Liver (tissue), 9 donors: ENCODE data around the gene NPS. TPM values are rescaled to one million over a fixed set of nuclear protein-coding genes. Genes with fewer than 3 reads are reported as not detected.

Experiments
- DNase-seq: peaks from one replicate; pipeline ENCODE4 v3.0.0-alpha.2; 2017; ENCODE audit warnings: low spot score
- H3K27ac ChIP-seq, 2 donors: one replicate each; pipeline ENCODE4 v1.7.0; 2013; ENCODE audit warnings: inconsistent platforms in 2 of 2, low read length in 2 of 2, control low read depth in 1 of 2, low read depth in 1 of 2, mild to moderate bottlenecking in 1 of 2
- H3K27me3 ChIP-seq, 4 donors: one replicate each; pipeline versions ENCODE4 v1.6.1 to v1.7.0; 2013; ENCODE audit warnings: low read length in 3 of 4, inconsistent platforms in 1 of 4, mild to moderate bottlenecking in 1 of 4, moderate library complexity in 1 of 4; ENCODE audit not compliant: control insufficient read depth in 4 of 4, insufficient read depth in 4 of 4
- H3K36me3 ChIP-seq, 4 donors: one replicate each; pipeline versions ENCODE4 v1.6.1 to v1.7.0; 2013; ENCODE audit warnings: low read length in 3 of 4, mild to moderate bottlenecking in 3 of 4, low read depth in 1 of 4, moderate library complexity in 1 of 4; ENCODE audit not compliant: control insufficient read depth in 4 of 4, insufficient read depth in 3 of 4
- H3K4me1 ChIP-seq, 4 donors: one replicate each; pipeline versions ENCODE4 v1.6.1 to v1.7.0; 2013; ENCODE audit warnings: low read length in 3 of 4, mild to moderate bottlenecking in 3 of 4, moderate library complexity in 1 of 4; ENCODE audit not compliant: control insufficient read depth in 4 of 4, insufficient read depth in 4 of 4
- H3K4me3 ChIP-seq, 3 donors: one replicate each; pipeline versions ENCODE4 v1.6.1 to v1.7.0; 2013; ENCODE audit warnings: low read length in 3 of 3, control low read depth in 1 of 3, low read depth in 1 of 3, mild to moderate bottlenecking in 1 of 3
- H3K9ac ChIP-seq, 2 donors: one replicate each; pipeline ENCODE4 v1.7.0; 2013; ENCODE audit warnings: low read length in 2 of 2, mild to moderate bottlenecking in 2 of 2, moderate library complexity in 2 of 2, control low read depth in 1 of 2, low read depth in 1 of 2
- H3K9me3 ChIP-seq, 4 donors: one replicate each; pipeline versions ENCODE4 v1.6.1 to v1.7.0; 2013; ENCODE audit warnings: low read length in 3 of 4; ENCODE audit not compliant: control insufficient read depth in 4 of 4
- FOXA1 ChIP-seq: IDR thresholded peaks from 2 replicates; pipeline ENCODE4 v1.6.1; 2016; ENCODE audit warnings: antibody characterized with exemption
- FOXA2 ChIP-seq: IDR thresholded peaks from 2 replicates; pipeline ENCODE4 v1.6.1; 2016; ENCODE audit warnings: antibody characterized with exemption
- HNF4A ChIP-seq, 2 donors: conservative IDR thresholded peaks; 2 replicates each; pipeline ENCODE4 v1.6.1; 2016; ENCODE audit warnings: antibody characterized with exemption in 2 of 2, mild to moderate bottlenecking in 2 of 2
- JUND ChIP-seq, 2 donors: IDR thresholded peaks; 2 replicates each; pipeline ENCODE4 v1.6.1; 2016; ENCODE audit warnings: antibody characterized with exemption in 2 of 2
- NR2F2 ChIP-seq: IDR thresholded peaks from 2 replicates; pipeline ENCODE4 v1.6.1; 2016; ENCODE audit warnings: antibody characterized with exemption
- RAD21 ChIP-seq, 2 donors: IDR thresholded peaks; 2 replicates each; pipeline ENCODE4 v1.6.1; 2016; ENCODE audit warnings: antibody characterized with exemption in 2 of 2, mild to moderate bottlenecking in 2 of 2
- TAF1 ChIP-seq: conservative IDR thresholded peaks from 2 replicates; pipeline ENCODE4 v1.6.1; 2016; ENCODE audit warnings: antibody characterized with exemption, mild to moderate bottlenecking
- YY1 ChIP-seq: IDR thresholded peaks from 2 replicates; pipeline ENCODE4 v1.6.1; 2016; ENCODE audit warnings: antibody characterized with exemption, mild to moderate bottlenecking
- WGBS: extraction: QIAGEN DNeasy Blood & Tissue Kit; methylation state at CpG from one replicate; pipeline ENCODE4 v1.1.7; 2013; 5-methylcytosine and 5-hydroxymethylcytosine counted together
- polyA plus RNA-seq, 2 donors: library from polyadenylated mRNA; stranded (reverse) in 1 of 2; unstranded in 1 of 2; fragments of 200-250 nt in 1 of 2; fragments of >200 nt in 1 of 2; fragmentation: Nextera tagmentation in 1 of 2; extraction: Ambion mirVana in 1 of 2; gene quantifications; one replicate each; pipeline versions ENCODE4 v1.2.1 to v1.2.3, GENCODE V29; 2013 to 2015
- total RNA-seq, 2 donors: library from RNA; depleted of rRNA; stranded (reverse); fragments of >200 nt; gene quantifications; one replicate each; pipeline ENCODE4 v1.2.3, GENCODE V29; 2014
- TF ChIP-seq, protein P1 (sequence below): IDR thresholded peaks from 2 replicates; pipeline ENCODE4 v1.6.1; 2016; ENCODE audit warnings: antibody characterized with exemption, mild to moderate bottlenecking
- TF ChIP-seq, protein P2 (sequence below): fragments of 150-350 bp; IDR thresholded peaks from 2 replicates; pipeline ENCODE4 v1.5.1; 2017; ENCODE audit warnings: improper control_type of control experiment, low read depth, low read length; ENCODE audit not compliant: missing input control
- TF ChIP-seq, protein P3 (sequence below): IDR thresholded peaks from 2 replicates; pipeline ENCODE4 v1.6.1; 2016; ENCODE audit warnings: antibody characterized with exemption
- TF ChIP-seq, protein P4 (sequence below): IDR thresholded peaks from 2 replicates; pipeline ENCODE4 v1.6.1; 2016; ENCODE audit warnings: antibody characterized with exemption
- donor health status: healthy.
- donor health status: healthy.
- donor health status: healthy.
- donor health status: healthy.
- donor health status: healthy.

Gene NPS
- total and polyA plus RNA-seq, 4 donors, result not detected

DNA sequence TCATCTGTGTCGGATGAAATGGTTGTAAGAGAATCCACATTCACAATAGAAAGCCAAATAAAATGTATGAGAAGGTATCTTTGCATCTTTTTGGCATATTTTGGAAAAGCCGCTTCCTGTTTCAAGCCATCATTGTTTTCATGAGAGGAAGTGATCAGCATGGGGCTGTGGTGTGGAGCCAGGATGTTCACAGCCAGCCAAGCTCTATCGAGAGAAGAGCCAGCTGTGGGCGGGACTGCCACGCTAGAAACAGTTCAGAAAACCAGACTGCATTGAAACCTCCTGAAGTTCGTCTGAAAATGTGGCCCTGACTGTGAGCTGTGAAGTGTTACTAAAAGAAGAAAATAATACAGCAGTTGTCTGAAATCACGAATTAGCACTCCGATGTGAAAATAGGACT lies 21.2 kb upstream of the NPS start:
- no peak overlapping the region for H3K4me3 ChIP-seq
- 66% methylated on average over 8 of the region's 8 CpGs for WGBS
- no peak overlapping the region for H3K9ac ChIP-seq
- H3K4me1 ChIP-seq, result no peaks in the 10 kb centered on the region
- no peaks in the 10 kb centered on the region for H3K36me3 ChIP-seq
- no peak overlapping the region for H3K27ac ChIP-seq
- H3K27me3 ChIP-seq, result peaks cover 0 to 3% (median 0%) of the 10 kb centered on the region in 4 donors
- TF ChIP-seq FOXA1 (no peak), YY1 (no peak), HNF4A (conservative IDR thresholded peaks at IDR 0.05) (no peak), TAF1 (no peak), JUND (IDR thresholded peaks at IDR 0.05) (no peak), FOXA2 (no peak), NR2F2 (no peak)
- TF ChIP-seq, protein P1, sequence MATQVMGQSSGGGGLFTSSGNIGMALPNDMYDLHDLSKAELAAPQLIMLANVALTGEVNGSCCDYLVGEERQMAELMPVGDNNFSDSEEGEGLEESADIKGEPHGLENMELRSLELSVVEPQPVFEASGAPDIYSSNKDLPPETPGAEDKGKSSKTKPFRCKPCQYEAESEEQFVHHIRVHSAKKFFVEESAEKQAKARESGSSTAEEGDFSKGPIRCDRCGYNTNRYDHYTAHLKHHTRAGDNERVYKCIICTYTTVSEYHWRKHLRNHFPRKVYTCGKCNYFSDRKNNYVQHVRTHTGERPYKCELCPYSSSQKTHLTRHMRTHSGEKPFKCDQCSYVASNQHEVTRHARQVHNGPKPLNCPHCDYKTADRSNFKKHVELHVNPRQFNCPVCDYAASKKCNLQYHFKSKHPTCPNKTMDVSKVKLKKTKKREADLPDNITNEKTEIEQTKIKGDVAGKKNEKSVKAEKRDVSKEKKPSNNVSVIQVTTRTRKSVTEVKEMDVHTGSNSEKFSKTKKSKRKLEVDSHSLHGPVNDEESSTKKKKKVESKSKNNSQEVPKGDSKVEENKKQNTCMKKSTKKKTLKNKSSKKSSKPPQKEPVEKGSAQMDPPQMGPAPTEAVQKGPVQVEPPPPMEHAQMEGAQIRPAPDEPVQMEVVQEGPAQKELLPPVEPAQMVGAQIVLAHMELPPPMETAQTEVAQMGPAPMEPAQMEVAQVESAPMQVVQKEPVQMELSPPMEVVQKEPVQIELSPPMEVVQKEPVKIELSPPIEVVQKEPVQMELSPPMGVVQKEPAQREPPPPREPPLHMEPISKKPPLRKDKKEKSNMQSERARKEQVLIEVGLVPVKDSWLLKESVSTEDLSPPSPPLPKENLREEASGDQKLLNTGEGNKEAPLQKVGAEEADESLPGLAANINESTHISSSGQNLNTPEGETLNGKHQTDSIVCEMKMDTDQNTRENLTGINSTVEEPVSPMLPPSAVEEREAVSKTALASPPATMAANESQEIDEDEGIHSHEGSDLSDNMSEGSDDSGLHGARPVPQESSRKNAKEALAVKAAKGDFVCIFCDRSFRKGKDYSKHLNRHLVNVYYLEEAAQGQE, result no peak
- TF ChIP-seq, protein P2, sequence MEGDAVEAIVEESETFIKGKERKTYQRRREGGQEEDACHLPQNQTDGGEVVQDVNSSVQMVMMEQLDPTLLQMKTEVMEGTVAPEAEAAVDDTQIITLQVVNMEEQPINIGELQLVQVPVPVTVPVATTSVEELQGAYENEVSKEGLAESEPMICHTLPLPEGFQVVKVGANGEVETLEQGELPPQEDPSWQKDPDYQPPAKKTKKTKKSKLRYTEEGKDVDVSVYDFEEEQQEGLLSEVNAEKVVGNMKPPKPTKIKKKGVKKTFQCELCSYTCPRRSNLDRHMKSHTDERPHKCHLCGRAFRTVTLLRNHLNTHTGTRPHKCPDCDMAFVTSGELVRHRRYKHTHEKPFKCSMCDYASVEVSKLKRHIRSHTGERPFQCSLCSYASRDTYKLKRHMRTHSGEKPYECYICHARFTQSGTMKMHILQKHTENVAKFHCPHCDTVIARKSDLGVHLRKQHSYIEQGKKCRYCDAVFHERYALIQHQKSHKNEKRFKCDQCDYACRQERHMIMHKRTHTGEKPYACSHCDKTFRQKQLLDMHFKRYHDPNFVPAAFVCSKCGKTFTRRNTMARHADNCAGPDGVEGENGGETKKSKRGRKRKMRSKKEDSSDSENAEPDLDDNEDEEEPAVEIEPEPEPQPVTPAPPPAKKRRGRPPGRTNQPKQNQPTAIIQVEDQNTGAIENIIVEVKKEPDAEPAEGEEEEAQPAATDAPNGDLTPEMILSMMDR, result no peak
- H3K9me3 ChIP-seq, result no peaks in the 10 kb centered on the region
- DNase-seq, result no peak

DNA sequence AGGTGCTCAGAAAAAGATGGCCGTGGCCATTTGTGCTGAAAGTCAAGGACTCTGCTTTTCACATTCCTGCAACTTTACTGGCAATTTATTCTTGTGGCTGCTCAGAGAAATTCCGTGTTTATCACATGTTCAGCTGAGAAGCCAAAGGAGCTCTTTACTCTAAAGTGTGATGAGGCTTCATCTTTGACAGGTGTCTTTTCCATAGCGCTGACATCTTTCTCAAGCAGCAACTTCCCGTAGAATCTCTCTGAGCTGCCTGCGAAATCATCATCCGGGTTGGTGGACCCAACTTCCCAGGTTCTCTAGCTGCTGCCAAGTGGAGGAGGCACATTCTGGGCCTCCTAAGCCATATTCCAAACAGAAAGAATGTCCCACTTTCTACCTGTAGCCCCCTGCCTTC lies 16.9 kb upstream of the NPS start:
- Histone ChIP-seq H3K9ac (no peak overlapping the region), H3K36me3 (no peaks in the 10 kb centered on the region), H3K9me3 (no peaks in the 10 kb centered on the region), H3K4me1 (no peaks in the 10 kb centered on the region), H3K4me3 (no peak overlapping the region), H3K27ac (no peak overlapping the region), H3K27me3 (no peaks in the 10 kb centered on the region)
- WGBS, result 89% methylated on average over 6 of the region's 6 CpGs
- DNase-seq, result no peak
- TF ChIP-seq, protein P3, sequence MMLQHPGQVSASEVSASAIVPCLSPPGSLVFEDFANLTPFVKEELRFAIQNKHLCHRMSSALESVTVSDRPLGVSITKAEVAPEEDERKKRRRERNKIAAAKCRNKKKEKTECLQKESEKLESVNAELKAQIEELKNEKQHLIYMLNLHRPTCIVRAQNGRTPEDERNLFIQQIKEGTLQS, result no peak
- TF ChIP-seq, protein P2, result no peak
- TF ChIP-seq YY1 (no peak), RAD21 (IDR thresholded peaks at IDR 0.05) (no peak)
- TF ChIP-seq, protein P4, sequence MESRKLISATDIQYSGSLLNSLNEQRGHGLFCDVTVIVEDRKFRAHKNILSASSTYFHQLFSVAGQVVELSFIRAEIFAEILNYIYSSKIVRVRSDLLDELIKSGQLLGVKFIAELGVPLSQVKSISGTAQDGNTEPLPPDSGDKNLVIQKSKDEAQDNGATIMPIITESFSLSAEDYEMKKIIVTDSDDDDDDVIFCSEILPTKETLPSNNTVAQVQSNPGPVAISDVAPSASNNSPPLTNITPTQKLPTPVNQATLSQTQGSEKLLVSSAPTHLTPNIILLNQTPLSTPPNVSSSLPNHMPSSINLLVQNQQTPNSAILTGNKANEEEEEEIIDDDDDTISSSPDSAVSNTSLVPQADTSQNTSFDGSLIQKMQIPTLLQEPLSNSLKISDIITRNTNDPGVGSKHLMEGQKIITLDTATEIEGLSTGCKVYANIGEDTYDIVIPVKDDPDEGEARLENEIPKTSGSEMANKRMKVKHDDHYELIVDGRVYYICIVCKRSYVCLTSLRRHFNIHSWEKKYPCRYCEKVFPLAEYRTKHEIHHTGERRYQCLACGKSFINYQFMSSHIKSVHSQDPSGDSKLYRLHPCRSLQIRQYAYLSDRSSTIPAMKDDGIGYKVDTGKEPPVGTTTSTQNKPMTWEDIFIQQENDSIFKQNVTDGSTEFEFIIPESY, result no peak
